HepG2 (cell line): Measurements from ENCODE around the gene ASXL1. TPM values are rescaled to one million over a fixed set of nuclear protein-coding genes. Genes with fewer than 3 reads are reported as not detected.

ENCODE experiments used
- ATAC-seq: fragments of 200-7000 bp; cut with Tn5 transposase; 3 replicates; pipeline ENCODE4 v1.9.1; 2020; ENCODE audit warnings: mild to moderate bottlenecking, moderate library complexity
- BruUV-seq: library from RNA; stranded (reverse); fragments of 400-500 nt; replicated peaks from 2 replicates; lab custom pipeline; 2021; lab: Mats Ljungman, UMichigan
- CTCF ChIA-PET: fragments of 300-600 bp; formaldehyde crosslinking; extraction: SDS; loops from one replicate; lab custom pipeline; 2021; ENCODE audit warnings: low total read pairs, inconsistent platforms, low intra/inter-chr PET ratio; lab: Yijun Ruan, JAX
- POLR2A ChIA-PET: fragments of 350-600 bp; sonication (Branson Sonifier 250); formaldehyde crosslinking; loops from one replicate; lab custom pipeline; 2020; ENCODE audit warnings: antibody characterized with exemption, inconsistent platforms; lab: Yijun Ruan, JAX
- DNase-seq: peaks from one replicate; pipeline ENCODE4 v3.0.0-alpha.2; 2015; ENCODE audit warnings: low spot score
- FAIRE-seq: peaks from 3 replicates; lab custom pipeline; 2011; peaks lifted over from hg19 to GRCh38; lab: Jason Lieb, UNC
- H2AFZ ChIP-seq: one replicate; pipeline ENCODE4 v1.6.1; 2011; ENCODE audit warnings: low read length, inconsistent platforms
- H3K27ac ChIP-seq: fragments of 300-600 bp; 3 replicates; pipeline ENCODE4 v1.8.0; 2011; ENCODE audit warnings: mixed run types, mild to moderate bottlenecking, mixed read lengths, low read length, inconsistent platforms; ENCODE audit not compliant: insufficient read depth; ENCODE audit errors: extremely low read length
- H3K27me3 ChIP-seq, 2 experiments: fragments of 200-600 bp in 1 of 2; 2 replicates in 1 of 2; 3 replicates in 1 of 2; pipeline versions ENCODE4 v1.6.0 to v1.8.0; 2011; ENCODE audit warnings: low read length in 2 of 2, mild to moderate bottlenecking in 2 of 2, moderate library complexity in 2 of 2, inconsistent platforms in 1 of 2; ENCODE audit not compliant: insufficient read depth in 2 of 2, control insufficient read depth in 1 of 2
- H3K36me3 ChIP-seq, 2 experiments: fragments of 200-600 bp in 1 of 2; replicated peaks in 1 of 2; 2 replicates in 1 of 2; 3 replicates in 1 of 2; pipeline versions ENCODE4 v1.5.1 to v1.8.0; 2011; ENCODE audit warnings: low read length in 2 of 2, inconsistent platforms in 1 of 2; ENCODE audit not compliant: insufficient read depth in 2 of 2, control insufficient read depth in 1 of 2
- H3K4me1 ChIP-seq: 2 replicates; pipeline ENCODE4 v1.5.1; 2012; ENCODE audit warnings: low read length, inconsistent platforms; ENCODE audit not compliant: insufficient read depth
- H3K4me2 ChIP-seq: 2 replicates; pipeline ENCODE4 v1.6.0; 2011; ENCODE audit warnings: low read depth, low read length, inconsistent platforms
- H3K4me3 ChIP-seq, 3 experiments: fragments of 200-600 bp in 1 of 3; sonication (generic), shearing (Covaris generic) in 1 of 3; replicated peaks in 1 of 3; 2 replicates each; pipeline ENCODE4 v1.5.1; 2011 to 2016; ENCODE audit warnings: low read length in 3 of 3, inconsistent platforms in 2 of 3, low read depth in 2 of 3, mild to moderate bottlenecking in 2 of 3, control low read depth in 1 of 3, mixed read lengths in 1 of 3; ENCODE audit not compliant: insufficient read depth in 1 of 3
- H3K79me2 ChIP-seq: one replicate; pipeline ENCODE4 v1.6.1; 2011; ENCODE audit warnings: low read length, inconsistent platforms; ENCODE audit not compliant: insufficient read depth
- H3K9ac ChIP-seq: 2 replicates; pipeline ENCODE4 v1.6.0; 2011; ENCODE audit warnings: mild to moderate bottlenecking, low read depth, low read length, inconsistent platforms; ENCODE audit not compliant: insufficient read depth
- H3K9me3 ChIP-seq: 2 replicates; pipeline ENCODE4 v1.5.1; 2012; ENCODE audit warnings: mild to moderate bottlenecking, low read length
- H4K20me1 ChIP-seq: 2 replicates; pipeline ENCODE4 v1.6.0; 2011; ENCODE audit warnings: inconsistent platforms, mild to moderate bottlenecking, low read length, moderate library complexity; ENCODE audit not compliant: insufficient read depth
- ARID5B ChIP-seq: IDR thresholded peaks from 2 replicates; pipeline ENCODE4 v1.4.0; 2020; ENCODE audit warnings: mild to moderate bottlenecking, missing genetic modification reagents
- ARNT2 ChIP-seq: sonication (generic); formaldehyde crosslinking; IDR thresholded peaks from 2 replicates; pipeline ENCODE4 v1.8.0; 2022; ENCODE audit warnings: mild to moderate bottlenecking, low read depth, missing genetic modification reagents, moderate library complexity
- ELF3 ChIP-seq: IDR thresholded peaks from 2 replicates; pipeline ENCODE4 v1.6.1; 2016; ENCODE audit warnings: missing genetic modification reagents, missing compliant biosample characterization
- MYC ChIP-seq: sonication (generic); formaldehyde crosslinking; IDR thresholded peaks from 2 replicates; pipeline ENCODE4 v1.9.0; 2021; ENCODE audit warnings: missing genetic modification reagents, borderline replicate concordance
- PHB2 ChIP-seq: fragments of 450-650 bp; IDR thresholded peaks from 2 replicates; pipeline ENCODE4 v1.6.1; 2018; ENCODE audit not compliant: partially characterized antibody
- SP4 ChIP-seq: sonication (generic); formaldehyde crosslinking; IDR thresholded peaks from 2 replicates; pipeline ENCODE4 v1.8.1; 2023; ENCODE audit warnings: mild to moderate bottlenecking, missing genetic modification reagents
- SRSF4 ChIP-seq: fragments of 200-400 bp; formaldehyde crosslinking; IDR thresholded peaks from one replicate; pipeline ENCODE4 v1.6.1; 2018; ENCODE audit warnings: mild to moderate bottlenecking, low read depth, low read length, moderate library complexity; ENCODE audit not compliant: poor library complexity, severe bottlenecking
- STAT5B ChIP-seq: sonication (generic); formaldehyde crosslinking; IDR thresholded peaks from 2 replicates; pipeline ENCODE4 v1.4.0; 2020; ENCODE audit warnings: missing genetic modification reagents
- TARDBP ChIP-seq: sonication (generic); formaldehyde crosslinking; IDR thresholded peaks from 2 replicates; pipeline ENCODE4 v1.8.0; 2022; ENCODE audit warnings: mild to moderate bottlenecking, missing genetic modification reagents
- TCF7 ChIP-seq: sonication (generic); IDR thresholded peaks from 2 replicates; pipeline ENCODE4 v1.6.1; 2016; ENCODE audit warnings: antibody characterized with exemption, low read depth
- YY1 ChIP-seq: IDR thresholded peaks from 2 replicates; pipeline ENCODE4 v1.6.1; 2011; ENCODE audit warnings: low read length, low read depth, moderate library complexity, mild to moderate bottlenecking; ENCODE audit not compliant: insufficient read depth, insufficient replicate concordance
- ZNF138 ChIP-seq: sonication (generic); formaldehyde crosslinking; IDR thresholded peaks from 2 replicates; pipeline ENCODE4 v1.5.0; 2020; ENCODE audit warnings: mild to moderate bottlenecking, low read depth, missing genetic modification reagents
- ZNF281 ChIP-seq: sonication (generic); formaldehyde crosslinking; IDR thresholded peaks from 2 replicates; pipeline ENCODE4 v1.4.0; 2020; ENCODE audit warnings: missing genetic modification reagents, borderline replicate concordance
- ZNF350 ChIP-seq: sonication (generic); formaldehyde crosslinking; IDR thresholded peaks from 2 replicates; pipeline ENCODE4 v1.4.0; 2020; ENCODE audit warnings: mild to moderate bottlenecking, low read depth, missing genetic modification reagents, borderline replicate concordance
- ZNF589 ChIP-seq: sonication (generic); formaldehyde crosslinking; conservative IDR thresholded peaks from 2 replicates; pipeline ENCODE4 v1.8.0; 2022; ENCODE audit warnings: mild to moderate bottlenecking, moderate library complexity, missing genetic modification reagents
- ZNF839 ChIP-seq: sonication (generic); formaldehyde crosslinking; IDR thresholded peaks from 2 replicates; pipeline ENCODE4 v1.4.0; 2020; ENCODE audit warnings: missing genetic modification reagents, mild to moderate bottlenecking, borderline replicate concordance
- ZSCAN21 ChIP-seq: sonication (generic); formaldehyde crosslinking; IDR thresholded peaks from 2 replicates; pipeline ENCODE4 v1.8.0; 2022; ENCODE audit warnings: mild to moderate bottlenecking, missing genetic modification reagents, moderate library complexity, borderline replicate concordance
- ZSCAN25 ChIP-seq: sonication (generic); formaldehyde crosslinking; IDR thresholded peaks from 2 replicates; pipeline ENCODE4 v1.8.0; 2022; ENCODE audit warnings: mild to moderate bottlenecking, missing genetic modification reagents
- WGBS: methylation state at CpG from one replicate; pipeline ENCODE4 v1.1.6; 2017; ENCODE audit warnings: low lambda C conversion rate; 5-methylcytosine and 5-hydroxymethylcytosine counted together
- in situ Hi-C: cut with HindIII; loops from 2 replicates; pipeline ENCODE4 v1.10.0; 2017; ENCODE audit warnings: low pct_unique_long_range_greater_than_20kb; ENCODE audit not compliant: extremely low pct_ligation_motif_present
- intact Hi-C: fragments of 100-400 bp; cut with micrococcal nuclease; formaldehyde crosslinking; loops from one replicate; pipeline ENCODE4 v1.10.0; 2022; ENCODE audit not compliant: unreplicated experiment
- polyA plus RNA-seq, 8 experiments: library from polyadenylated mRNA; depleted of rRNA in 3 of 8; stranded (reverse) in 7 of 8; unstranded in 1 of 8; fragments of >200 nt; fragmentation: Illumina TruSeq in 4 of 8; extraction: Trizol in 4 of 8; gene quantifications; 2 replicates each; pipeline versions ENCODE4 v1.2.1 to v1.2.3, GENCODE V29; 2011 to 2016; ENCODE audit warnings: low read depth in 4 of 8, missing spikeins in 1 of 8, mixed read lengths in 1 of 8; ENCODE audit not compliant: insufficient read depth in 1 of 8
- total RNA-seq, 5 experiments: library from RNA; depleted of rRNA; stranded (reverse); fragments of >200 nt; fragmentation: Illumina TruSeq; extraction: Trizol; gene quantifications; 2 replicates each; pipeline ENCODE4 v1.2.3, GENCODE V29; 2016; ENCODE audit warnings: low read depth in 1 of 5

Gene ASXL1
- total and polyA plus RNA-seq, 2 of the 13 experiments (the other 11 are each of a cell fraction or from before 2014, with no cell fraction given), result 62.1 to 74.8 TPM

GRCh38 chr20:32397567-32398084, 39.5 kb downstream of the ASXL1 start (continued):
- TF ChIP-seq YY1 (no peak), SP4 (no peak), ZSCAN21 (CRISPR knock-in tag) (no peak), ELF3 (CRISPR knock-in tag) (no peak), ZNF138 (CRISPR knock-in tag) (no peak), ARID5B (no peak), MYC (CRISPR knock-in tag) (no peak)
- TF ChIP-seq, all 625 proteins: peak for 0

GRCh38 chr20:32400476-32400875, 42.3 kb downstream of the ASXL1 start:
- CTCF ChIA-PET, result no interaction called here
- Histone ChIP-seq H2AFZ (no peak overlapping the region), H3K4me1 (peaks cover 14% of the 10 kb centered on the region), H3K9ac (no peak overlapping the region), H3K4me2 (no peak overlapping the region), H4K20me1 (peaks cover 21% of the 10 kb centered on the region), H3K79me2 (peaks cover 91% of the 10 kb centered on the region), H3K27me3 (no peaks in the 10 kb centered on the region), H3K27ac (no peak overlapping the region), H3K9me3 (no peaks in the 10 kb centered on the region), H3K4me3 (no peak overlapping the region), H3K36me3 (peaks cover 17 to 36% of the 10 kb centered on the region in 2 experiments)
- peak; percentile 58 for ATAC-seq
- WGBS, result 100% methylated on average over 1 of the region's 1 CpG
- intact Hi-C loops (no loop called here), in situ Hi-C loops (no loop called here)
- no peak for FAIRE-seq
- DNase-seq, result no peak
- POLR2A ChIA-PET, result no interaction called here
- no TSS peak for BruUV-seq
- no peak for TF ChIP-seq TCF7
- 0 out of 2 replicates have a peak, but pooled peaks have one; percentile 40 for TF ChIP-seq ZSCAN25 (CRISPR knock-in tag)
- TF ChIP-seq STAT5B (CRISPR knock-in tag), result no peak
- 0 out of 2 replicates have a peak, but pooled peaks have one; percentile 18 for TF ChIP-seq ARNT2
- no peak for TF ChIP-seq ZNF350 (CRISPR knock-in tag)
- TF ChIP-seq ZNF589 (CRISPR knock-in tag), result no peak
- TF ChIP-seq PHB2, result no peak
- 0 out of 2 replicates have a peak, but pooled peaks have one; percentile 22 for TF ChIP-seq TARDBP (CRISPR knock-in tag)
- TF ChIP-seq ZNF281 (CRISPR knock-in tag), result no peak
- TF ChIP-seq ZNF839 (CRISPR knock-in tag), result no peak
- TF ChIP-seq SRSF4, result no peak
